K562 (cell line): ENCODE data around the gene ZMAT3. TPM values are rescaled to one million over a fixed set of nuclear protein-coding genes. Genes with fewer than 3 reads are reported as not detected.

Experiments used
- ATAC-seq: fragments of 200-7000 bp; cut with Tn5 transposase; 3 replicates; pipeline ENCODE4 v1.9.1; 2020; ENCODE audit warnings: moderate library complexity
- BruUV-seq: library from RNA; stranded (reverse); fragments of 400-500 nt; replicated peaks from 2 replicates; lab custom pipeline; 2021; lab: Mats Ljungman, UMichigan
- CTCF ChIA-PET: fragments of 300-600 bp; formaldehyde crosslinking; extraction: SDS; loops from one replicate; lab custom pipeline; 2021; ENCODE audit warnings: low intra/inter-chr PET ratio; lab: Yijun Ruan, JAX
- POLR2A ChIA-PET: fragments of 300-600, 350-650 bp; sonication (Branson Sonifier 250); formaldehyde crosslinking; extraction: SDS; loops from one replicate; lab custom pipeline; 2021; ENCODE audit warnings: antibody characterized with exemption, inconsistent platforms; lab: Yijun Ruan, JAX
- DNase-seq, 4 experiments: peaks; one replicate each; pipeline versions ENCODE4 v3.0.0 to v3.0.0-alpha.2; 2011 to 2018; ENCODE audit warnings: low spot score in 3 of 4, mixed read lengths in 3 of 4; ENCODE audit errors: extremely low read depth in 1 of 4
- FAIRE-seq: peaks from 2 replicates; lab custom pipeline; 2011; peaks lifted over from hg19 to GRCh38; lab: Jason Lieb, UNC
- H2AFZ ChIP-seq: 2 replicates; pipeline ENCODE4 v1.6.0; 2011; ENCODE audit warnings: low read depth, low read length, control low read depth, inconsistent platforms
- H3K27ac ChIP-seq: fragments of 200-600 bp; 3 replicates; pipeline ENCODE4 v1.8.0; 2011; ENCODE audit warnings: low read depth, mild to moderate bottlenecking, control low read depth, inconsistent platforms, low read length, moderate library complexity, mixed read lengths; ENCODE audit errors: extremely low read depth
- H3K27me3 ChIP-seq, 2 experiments: fragments of 300-600 bp in 1 of 2; 2 replicates in 1 of 2; 3 replicates in 1 of 2; pipeline versions ENCODE4 v1.6.0 to v1.8.0; 2011; ENCODE audit warnings: inconsistent platforms in 2 of 2, low read length in 2 of 2, mild to moderate bottlenecking in 1 of 2, mixed read lengths in 1 of 2, moderate library complexity in 1 of 2; ENCODE audit not compliant: control insufficient read depth in 2 of 2, insufficient read depth in 2 of 2
- H3K36me3 ChIP-seq: fragments of 300-600 bp; 3 replicates; pipeline ENCODE4 v1.8.0; 2011; ENCODE audit warnings: mild to moderate bottlenecking, low read length, inconsistent platforms; ENCODE audit not compliant: control insufficient read depth, insufficient read depth
- H3K4me1 ChIP-seq, 2 experiments: fragments of 200-600 bp in 1 of 2; replicated peaks in 1 of 2; 2 replicates in 1 of 2; 3 replicates in 1 of 2; pipeline versions ENCODE4 v1.5.1 to v1.8.0; 2011; ENCODE audit warnings: inconsistent platforms in 2 of 2, low read length in 2 of 2, mild to moderate bottlenecking in 1 of 2, mixed read lengths in 1 of 2, moderate library complexity in 1 of 2; ENCODE audit not compliant: control insufficient read depth in 2 of 2, insufficient read depth in 2 of 2
- H3K4me2 ChIP-seq: 2 replicates; pipeline ENCODE4 v1.6.1; 2011; ENCODE audit warnings: low read length, control low read depth, inconsistent platforms, mixed read lengths; ENCODE audit not compliant: insufficient read depth
- H3K4me3 ChIP-seq: fragments of 200-600 bp; sonication (generic), shearing (Covaris generic); 2 replicates; pipeline ENCODE4 v1.5.1; 2016; ENCODE audit warnings: control low read depth, inconsistent platforms
- H3K79me2 ChIP-seq: fragments of 200-600 bp; 3 replicates; pipeline ENCODE4 v1.8.0; 2011; ENCODE audit warnings: low read length, inconsistent platforms; ENCODE audit not compliant: control insufficient read depth, insufficient read depth
- H3K9ac ChIP-seq, 2 experiments: 2 replicates each; pipeline versions ENCODE4 v1.6.0 to v1.6.1; 2011; ENCODE audit warnings: low read depth in 2 of 2, low read length in 2 of 2, control low read depth in 1 of 2, inconsistent platforms in 1 of 2, mild to moderate bottlenecking in 1 of 2, mixed read lengths in 1 of 2; ENCODE audit not compliant: insufficient read depth in 1 of 2
- H3K9me1 ChIP-seq: one replicate; pipeline ENCODE4 v1.6.0; 2011; ENCODE audit warnings: inconsistent platforms, mild to moderate bottlenecking, low read length, moderate library complexity; ENCODE audit not compliant: control insufficient read depth, insufficient read depth
- H3K9me3 ChIP-seq: replicated peaks from 2 replicates; pipeline ENCODE4 v1.5.1; 2011; ENCODE audit warnings: low read depth, low read length, inconsistent platforms; ENCODE audit not compliant: control insufficient read depth, insufficient read depth
- H4K20me1 ChIP-seq: replicated peaks from 2 replicates; pipeline ENCODE4 v1.6.1; 2011; ENCODE audit warnings: low read length, inconsistent platforms, mixed read lengths; ENCODE audit not compliant: control insufficient read depth, insufficient read depth
- ARID1B ChIP-seq: fragments of 450-650 bp; IDR thresholded peaks from 2 replicates; pipeline ENCODE4 v1.6.1; 2016; ENCODE audit warnings: antibody characterized with exemption, mild to moderate bottlenecking, inconsistent platforms
- CBFA2T3 ChIP-seq: fragments of 450-650 bp; IDR thresholded peaks from 2 replicates; pipeline ENCODE4 v1.6.1; 2017
- ETV1 ChIP-seq: fragments of 450-650 bp; conservative IDR thresholded peaks from 2 replicates; pipeline ENCODE4 v1.6.1; 2016; ENCODE audit warnings: missing genetic modification characterization, control low read depth, low read depth, missing compliant biosample characterization
- HDGF ChIP-seq: fragments of 450-650 bp; IDR thresholded peaks from 2 replicates; pipeline ENCODE4 v1.6.1; 2016
- KLF13 ChIP-seq: fragments of 450-650 bp; IDR thresholded peaks from 2 replicates; pipeline ENCODE4 v1.6.1; 2016; ENCODE audit warnings: missing genetic modification characterization, low read depth, mild to moderate bottlenecking, missing compliant biosample characterization, moderate library complexity, borderline replicate concordance
- MAFG ChIP-seq: fragments of 450-650 bp; conservative IDR thresholded peaks from 2 replicates; pipeline ENCODE4 v1.6.1; 2016; ENCODE audit warnings: missing genetic modification characterization, missing compliant biosample characterization
- SMARCA4 ChIP-seq: fragments of 450-650 bp; IDR thresholded peaks from 2 replicates; pipeline ENCODE4 v1.6.1; 2016
- TAF1 ChIP-seq: IDR thresholded peaks from 2 replicates; pipeline ENCODE4 v1.6.1; 2011; ENCODE audit warnings: mild to moderate bottlenecking, low read length, moderate library complexity; ENCODE audit not compliant: insufficient read depth, control insufficient read depth, severe bottlenecking; ENCODE audit errors: extremely low read depth
- TEAD2 ChIP-seq: fragments of 450-650 bp; IDR thresholded peaks from 2 replicates; pipeline ENCODE4 v1.6.1; 2016; ENCODE audit warnings: missing genetic modification characterization, control low read depth, missing compliant biosample characterization
- TEAD4 ChIP-seq, 2 experiments: sonication (generic) in 1 of 2; formaldehyde crosslinking in 1 of 2; IDR thresholded peaks; 2 replicates each; pipeline versions ENCODE4 v1.6.1 to v1.8.0; 2012 to 2022; ENCODE audit warnings: borderline replicate concordance in 1 of 2, inconsistent platforms in 1 of 2, low read length in 1 of 2, mild to moderate bottlenecking in 1 of 2, missing genetic modification reagents in 1 of 2
- TFAM ChIP-seq: fragments of 250-450 bp; sonication (Bioruptor Pico); conservative IDR thresholded peaks from 2 replicates; pipeline ENCODE4 v1.5.0; 2021; ENCODE audit warnings: mild to moderate bottlenecking, moderate library complexity
- ZNF274 ChIP-seq: IDR thresholded peaks from 2 replicates; pipeline ENCODE4 v1.6.1; 2011; ENCODE audit warnings: low read depth, mild to moderate bottlenecking, low read length, moderate library complexity, borderline replicate concordance
- WGBS: fragments of 100-300 bp; shearing (Covaris generic); methylation state at CpG from one replicate; pipeline ENCODE4 v1.1.6; 2016; ENCODE audit warnings: low coverage, mixed read lengths; ENCODE audit not compliant: insufficient coverage; ENCODE audit errors: missing lambda C conversion rate; 5-methylcytosine and 5-hydroxymethylcytosine counted together
- in situ Hi-C: fragments of 300-500 bp; cut with MboI; formaldehyde crosslinking; loops from 4 replicates; pipeline ENCODE4 v1.15.0; 2018; ENCODE audit warnings: inconsistent platforms, mixed read lengths
- intact Hi-C: fragments of 100-400 bp; cut with micrococcal nuclease; formaldehyde crosslinking; loops from 2 replicates; pipeline ENCODE4 v1.14.2; 2022
- polyA plus RNA-seq, 8 experiments: library from polyadenylated mRNA; depleted of rRNA in 4 of 8; stranded (reverse) in 5 of 8; unstranded in 3 of 8; fragments of >200 nt; fragmentation: Nextera tagmentation in 2 of 8; fragmentation: Illumina TruSeq in 1 of 8; extraction: Ambion mirVana in 2 of 8; extraction: Trizol in 1 of 8; gene quantifications; 2 replicates each; pipeline versions ENCODE4 v1.2.1 to v1.2.3, GENCODE V29; 2011 to 2014; ENCODE audit warnings: inconsistent platforms in 1 of 8, missing spikeins in 1 of 8
- total RNA-seq, 7 experiments: library from RNA; depleted of rRNA in 6 of 7; stranded (reverse); fragments of >200 nt in 6 of 7; fragmentation: Illumina TruSeq in 2 of 7; extraction: Trizol in 2 of 7; gene quantifications; 2 replicates each; pipeline versions ENCODE4 v1.2.1 to v1.2.3, GENCODE V29; 2011 to 2021; ENCODE audit warnings: low replicate concordance in 1 of 7

The ZMAT3 gene
- total and polyA plus RNA-seq, 9 of the 15 experiments (the other 6 are each of a cell fraction or from before 2014, with no cell fraction given), result 0.87 to 5.1 (median 3.9) TPM

DNA sequence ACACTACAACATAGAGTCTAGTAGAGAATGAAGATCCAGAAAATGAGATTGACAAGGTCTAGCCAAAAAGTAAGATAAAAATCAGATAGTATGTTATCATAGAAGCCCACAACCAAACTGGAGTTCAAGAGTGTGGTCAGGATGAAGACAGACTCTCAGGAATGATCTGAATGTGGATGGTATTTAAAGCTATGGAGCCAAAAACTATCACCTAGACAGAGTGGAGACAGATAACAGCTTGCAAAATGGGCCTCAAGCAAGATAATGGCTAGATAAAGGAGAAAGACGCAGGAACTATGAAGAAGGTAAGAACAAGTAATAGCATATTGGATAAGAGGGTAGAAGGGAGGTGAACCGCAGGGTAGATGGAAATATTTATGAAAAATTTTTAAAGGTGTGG, 35.4 kb downstream of the ZMAT3 start:
- DNase-seq, result peak in 1 of 4 experiments; percentile 23
- Histone ChIP-seq H3K4me1 (peaks cover 28 to 30% of the 10 kb centered on the region in 2 experiments), H3K9me3 (no peaks in the 10 kb centered on the region), H3K9me1 (no peaks in the 10 kb centered on the region), H3K4me2 (no peak overlapping the region), H4K20me1 (no peaks in the 10 kb centered on the region), H3K27me3 (no peaks in the 10 kb centered on the region), H3K4me3 (no peak overlapping the region), H3K79me2 (peaks cover 4% of the 10 kb centered on the region; the same call in 1 of the 3 replicates), H3K9ac (no peak overlapping the region), H3K36me3 (no peaks in the 10 kb centered on the region), H3K27ac (no peak overlapping the region), H2AFZ (no peak overlapping the region)
- WGBS, result 19% methylated on average over 2 of the region's 2 CpGs
- in situ Hi-C loops, result no loop called here
- no peak for FAIRE-seq
- no peak for ATAC-seq
- no TSS peak for BruUV-seq
- TF ChIP-seq CBFA2T3 (peak; percentile 54; the same call in 1 of the 2 replicates), SMARCA4 (peak; percentile 21; the same call in 1 of the 2 replicates), ETV1 (tag) (no peak), TAF1 (no peak), MAFG (no peak), HDGF (no peak), ARID1B (0 out of 2 replicates have a peak, but pooled peaks have one; percentile 22), TEAD4 (IDR thresholded peaks at IDR 0.05; ENCODE audit: low read length) (peak; percentile 51; the same call in 1 of the 2 replicates), TEAD4 (CRISPR knock-in tag; IDR thresholded peaks at IDR 0.05; ENCODE audit: borderline replicate concordance) (no peak), KLF13 (no peak), TFAM (no peak), ZNF274 (no peak), TEAD2 (tag) (0 out of 2 replicates have a peak, but pooled peaks have one; percentile 9)
- ChIA-PET CTCF (no interaction called here), POLR2A (interaction anchor here (1.0 to 2.4 kb wide), 3 partner anchors 9 to 11 kb away, joined by 3 to 8 read pairs (median 5); no protein-coding TSS in a partner anchor)
- intact Hi-C loops, result no loop called here
